HepG2 (cell line): Measurements from ENCODE around the gene CDT1. TPM values are rescaled to one million over a fixed set of nuclear protein-coding genes. Genes with fewer than 3 reads are reported as not detected.
A peak's percentile ranks its signal among the peaks of the same experiment; 100 is the strongest.

Source experiments
- AHR ChIP-seq: IDR thresholded peaks from 2 replicates; pipeline ENCODE4 v1.6.1; 2018; ENCODE audit warnings: missing genetic modification reagents, missing compliant biosample characterization
- ARNT ChIP-seq: fragments of 450-650 bp; IDR thresholded peaks from 2 replicates; pipeline ENCODE4 v1.6.1; 2017
- CC2D1A ChIP-seq: sonication (generic); formaldehyde crosslinking; IDR thresholded peaks from 2 replicates; pipeline ENCODE4 v1.8.1; 2023; ENCODE audit warnings: mild to moderate bottlenecking, missing genetic modification reagents
- CCAR2 ChIP-seq: fragments of 200-400 bp; formaldehyde crosslinking; optimal IDR thresholded peaks from 2 replicates; pipeline ENCODE3; 2018; ENCODE audit warnings: low read depth, mild to moderate bottlenecking, low read length, moderate library complexity
- EHMT2 ChIP-seq: fragments of 200-600 bp; sonication (generic); IDR thresholded peaks from 2 replicates; pipeline ENCODE4 v1.7.0; 2017; ENCODE audit warnings: antibody characterized with exemption, low read depth, low read length, borderline replicate concordance
- ELF1 ChIP-seq: sonication (generic); formaldehyde crosslinking; IDR thresholded peaks from 2 replicates; pipeline ENCODE4 v1.4.0; 2020; ENCODE audit warnings: missing genetic modification reagents
- EP300 ChIP-seq, 3 experiments: sonication (generic) in 1 of 3; formaldehyde crosslinking in 1 of 3; IDR thresholded peaks; 2 replicates each; pipeline versions ENCODE4 v1.5.1 to v1.6.1; 2011 to 2020; ENCODE audit warnings: low read depth in 2 of 3, low read length in 2 of 3, borderline replicate concordance in 1 of 3, improper control_type of control experiment in 1 of 3, mild to moderate bottlenecking in 1 of 3, missing genetic modification reagents in 1 of 3, moderate library complexity in 1 of 3
- HNF4G ChIP-seq, 2 experiments: sonication (generic) in 1 of 2; formaldehyde crosslinking in 1 of 2; IDR thresholded peaks; 2 replicates each; pipeline versions ENCODE4 v1.4.0 to v1.6.1; 2011 to 2020; ENCODE audit warnings: borderline replicate concordance in 2 of 2, low read depth in 2 of 2, mild to moderate bottlenecking in 2 of 2, low read length in 1 of 2, missing genetic modification reagents in 1 of 2, moderate library complexity in 1 of 2
- KDM1A ChIP-seq: IDR thresholded peaks from 2 replicates; pipeline ENCODE4 v1.6.1; 2016; ENCODE audit warnings: missing compliant biosample characterization
- MIER3 ChIP-seq: IDR thresholded peaks from 2 replicates; pipeline ENCODE4 v1.6.1; 2016; ENCODE audit warnings: missing compliant biosample characterization, borderline replicate concordance
- NR3C1 ChIP-seq: sonication (generic); formaldehyde crosslinking; IDR thresholded peaks from 2 replicates; pipeline ENCODE4 v1.4.0; 2020; ENCODE audit warnings: missing genetic modification reagents
- POGK ChIP-seq: sonication (generic); formaldehyde crosslinking; conservative IDR thresholded peaks from 2 replicates; pipeline ENCODE4 v1.8.0; 2022; ENCODE audit warnings: mild to moderate bottlenecking, moderate library complexity, missing genetic modification reagents
- REPIN1 ChIP-seq: sonication (generic); formaldehyde crosslinking; IDR thresholded peaks from 2 replicates; pipeline ENCODE4 v1.8.0; 2022; ENCODE audit warnings: missing genetic modification reagents, low read depth, mild to moderate bottlenecking, borderline replicate concordance
- SKI ChIP-seq: fragments of 450-650 bp; IDR thresholded peaks from one replicate; pipeline ENCODE4 v1.6.1; 2018; ENCODE audit warnings: mild to moderate bottlenecking; ENCODE audit not compliant: partially characterized antibody
- TAF15 ChIP-seq: fragments of 200-400 bp; formaldehyde crosslinking; IDR thresholded peaks from one replicate; pipeline ENCODE4 v1.6.1; 2018; ENCODE audit warnings: mild to moderate bottlenecking, low read depth, low read length; ENCODE audit not compliant: poor library complexity, severe bottlenecking
- TP53 ChIP-seq: sonication (generic); formaldehyde crosslinking; conservative IDR thresholded peaks from 2 replicates; pipeline ENCODE4 v1.4.0; 2020; ENCODE audit warnings: missing genetic modification reagents
- ZKSCAN1 ChIP-seq: fragments of 150-350 bp; IDR thresholded peaks from 2 replicates; pipeline ENCODE4 v1.6.1; 2014; ENCODE audit warnings: low read length
- ZNF569 ChIP-seq: sonication (generic); formaldehyde crosslinking; IDR thresholded peaks from 2 replicates; pipeline ENCODE4 v1.5.0; 2020; ENCODE audit warnings: mild to moderate bottlenecking, missing genetic modification reagents, moderate library complexity, borderline replicate concordance
- ZNF790 ChIP-seq: sonication (generic); formaldehyde crosslinking; IDR thresholded peaks from 2 replicates; pipeline ENCODE4 v1.8.0; 2022; ENCODE audit warnings: missing genetic modification reagents, mild to moderate bottlenecking, borderline replicate concordance
- ZNF83 ChIP-seq: sonication (generic); formaldehyde crosslinking; IDR thresholded peaks from 2 replicates; pipeline ENCODE4 v1.4.0; 2020; ENCODE audit warnings: missing genetic modification reagents, mild to moderate bottlenecking, borderline replicate concordance
- polyA plus RNA-seq, 8 experiments: library from polyadenylated mRNA; depleted of rRNA in 3 of 8; stranded (reverse) in 7 of 8; unstranded in 1 of 8; fragments of >200 nt; fragmentation: Illumina TruSeq in 4 of 8; extraction: Trizol in 4 of 8; gene quantifications; 2 replicates each; pipeline versions ENCODE4 v1.2.1 to v1.2.3, GENCODE V29; 2011 to 2016; ENCODE audit warnings: low read depth in 4 of 8, missing spikeins in 1 of 8, mixed read lengths in 1 of 8; ENCODE audit not compliant: insufficient read depth in 1 of 8
- total RNA-seq, 5 experiments: library from RNA; depleted of rRNA; stranded (reverse); fragments of >200 nt; fragmentation: Illumina TruSeq; extraction: Trizol; gene quantifications; 2 replicates each; pipeline ENCODE4 v1.2.3, GENCODE V29; 2016; ENCODE audit warnings: low read depth in 1 of 5
- TF ChIP-seq, protein P1 (sequence below): sonication (generic); formaldehyde crosslinking; IDR thresholded peaks from 2 replicates; pipeline ENCODE4 v1.4.0; 2020; ENCODE audit warnings: mild to moderate bottlenecking, missing genetic modification reagents

CDT1 gene
- total and polyA plus RNA-seq, 2 of the 13 experiments (the other 11 are each of a cell fraction or from before 2014, with no cell fraction given): 23.1 to 23.8 TPM

GRCh38 chr16:88763502-88764053 lies 40.0 kb upstream of the CDT1 start (continued):
- no peak for TF ChIP-seq NR3C1
- TF ChIP-seq ZNF83 (CRISPR knock-in tag): no peak
- no peak for TF ChIP-seq TAF15
- TF ChIP-seq SKI: peak; percentile 94
- TF ChIP-seq KDM1A (CRISPR knock-in tag): peak; percentile 91
- TF ChIP-seq ZNF790: no peak
- TF ChIP-seq HNF4G (IDR thresholded peaks at IDR 0.05; ENCODE audit: borderline replicate concordance, low read depth, low read length): peak; percentile 80; the same call in 1 of the 2 replicates
- TF ChIP-seq HNF4G (CRISPR knock-in tag; IDR thresholded peaks at IDR 0.05; ENCODE audit: borderline replicate concordance, low read depth): no peak
- peak; percentile 36; the same call in 1 of the 2 replicates for TF ChIP-seq ELF1
- 0 out of 2 replicates have a peak, but pooled peaks have one; percentile 47 for TF ChIP-seq ZNF569
- no peak for TF ChIP-seq CC2D1A (CRISPR knock-in tag)
- no peak for TF ChIP-seq ARNT
- TF ChIP-seq POGK (CRISPR knock-in tag): 0 out of 2 replicates have a peak, but pooled peaks have one; percentile 73
- TF ChIP-seq AHR: no peak
- TF ChIP-seq EP300 (IDR thresholded peaks at IDR 0.05; ENCODE audit: low read depth in 2 of 2, low read length in 2 of 2): peak; percentile 73 to 82
- peak; percentile 76 for TF ChIP-seq EP300 (CRISPR knock-in tag; IDR thresholded peaks at IDR 0.05; ENCODE audit: borderline replicate concordance)
- peak; percentile 83; the same call in 1 of the 2 replicates for TF ChIP-seq MIER3 (CRISPR knock-in tag)
- TF ChIP-seq, protein P1, sequence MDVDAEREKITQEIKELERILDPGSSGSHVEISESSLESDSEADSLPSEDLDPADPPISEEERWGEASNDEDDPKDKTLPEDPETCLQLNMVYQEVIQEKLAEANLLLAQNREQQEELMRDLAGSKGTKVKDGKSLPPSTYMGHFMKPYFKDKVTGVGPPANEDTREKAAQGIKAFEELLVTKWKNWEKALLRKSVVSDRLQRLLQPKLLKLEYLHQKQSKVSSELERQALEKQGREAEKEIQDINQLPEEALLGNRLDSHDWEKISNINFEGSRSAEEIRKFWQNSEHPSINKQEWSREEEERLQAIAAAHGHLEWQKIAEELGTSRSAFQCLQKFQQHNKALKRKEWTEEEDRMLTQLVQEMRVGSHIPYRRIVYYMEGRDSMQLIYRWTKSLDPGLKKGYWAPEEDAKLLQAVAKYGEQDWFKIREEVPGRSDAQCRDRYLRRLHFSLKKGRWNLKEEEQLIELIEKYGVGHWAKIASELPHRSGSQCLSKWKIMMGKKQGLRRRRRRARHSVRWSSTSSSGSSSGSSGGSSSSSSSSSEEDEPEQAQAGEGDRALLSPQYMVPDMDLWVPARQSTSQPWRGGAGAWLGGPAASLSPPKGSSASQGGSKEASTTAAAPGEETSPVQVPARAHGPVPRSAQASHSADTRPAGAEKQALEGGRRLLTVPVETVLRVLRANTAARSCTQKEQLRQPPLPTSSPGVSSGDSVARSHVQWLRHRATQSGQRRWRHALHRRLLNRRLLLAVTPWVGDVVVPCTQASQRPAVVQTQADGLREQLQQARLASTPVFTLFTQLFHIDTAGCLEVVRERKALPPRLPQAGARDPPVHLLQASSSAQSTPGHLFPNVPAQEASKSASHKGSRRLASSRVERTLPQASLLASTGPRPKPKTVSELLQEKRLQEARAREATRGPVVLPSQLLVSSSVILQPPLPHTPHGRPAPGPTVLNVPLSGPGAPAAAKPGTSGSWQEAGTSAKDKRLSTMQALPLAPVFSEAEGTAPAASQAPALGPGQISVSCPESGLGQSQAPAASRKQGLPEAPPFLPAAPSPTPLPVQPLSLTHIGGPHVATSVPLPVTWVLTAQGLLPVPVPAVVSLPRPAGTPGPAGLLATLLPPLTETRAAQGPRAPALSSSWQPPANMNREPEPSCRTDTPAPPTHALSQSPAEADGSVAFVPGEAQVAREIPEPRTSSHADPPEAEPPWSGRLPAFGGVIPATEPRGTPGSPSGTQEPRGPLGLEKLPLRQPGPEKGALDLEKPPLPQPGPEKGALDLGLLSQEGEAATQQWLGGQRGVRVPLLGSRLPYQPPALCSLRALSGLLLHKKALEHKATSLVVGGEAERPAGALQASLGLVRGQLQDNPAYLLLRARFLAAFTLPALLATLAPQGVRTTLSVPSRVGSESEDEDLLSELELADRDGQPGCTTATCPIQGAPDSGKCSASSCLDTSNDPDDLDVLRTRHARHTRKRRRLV (CRISPR knock-in tag): no peak
- no peak for TF ChIP-seq TP53 (CRISPR knock-in tag)
- no peak for TF ChIP-seq REPIN1 (CRISPR knock-in tag)
- no peak for TF ChIP-seq EHMT2
- TF ChIP-seq ZKSCAN1: peak; percentile 89; the same call in 1 of the 2 replicates
- peak; percentile 53 for TF ChIP-seq CCAR2
